SJSA1 (cell line): ENCODE results near the gene IL11RA. TPM values are rescaled to one million over a fixed set of nuclear protein-coding genes. Genes with fewer than 3 reads are reported as not detected.
A peak's percentile ranks its signal among the peaks of the same experiment; 100 is the strongest.

Experiments used
- DNase-seq, 2 experiments: peaks; one replicate each; pipeline ENCODE4 v3.0.0-alpha.2; 2015 to 2020; ENCODE audit warnings: low spot score in 2 of 2, low read depth in 1 of 2
- H3K27ac ChIP-seq: fragments of 250-450 bp; sonication (Bioruptor Pico); 2 replicates; pipeline ENCODE4 v1.5.1; 2020; ENCODE audit warnings: mild to moderate bottlenecking, moderate library complexity
- H3K27me3 ChIP-seq: fragments of 250-450 bp; sonication (Bioruptor Pico); replicated peaks from 2 replicates; pipeline ENCODE4 v1.5.1; 2020; ENCODE audit warnings: mild to moderate bottlenecking, moderate library complexity
- H3K36me3 ChIP-seq: fragments of 250-450 bp; sonication (Bioruptor Pico); 2 replicates; pipeline ENCODE4 v1.5.1; 2020; ENCODE audit warnings: mild to moderate bottlenecking
- H3K4me1 ChIP-seq: fragments of 250-450 bp; sonication (Bioruptor Pico); replicated peaks from 2 replicates; pipeline ENCODE4 v1.6.1; 2021; ENCODE audit warnings: mild to moderate bottlenecking
- H3K4me3 ChIP-seq: fragments of 250-450 bp; sonication (Bioruptor Pico); 2 replicates; pipeline ENCODE4 v1.5.1; 2020; ENCODE audit warnings: mild to moderate bottlenecking
- H3K9me3 ChIP-seq: fragments of 250-450 bp; sonication (Bioruptor Pico); replicated peaks from 2 replicates; pipeline ENCODE4 v1.5.1; 2020; ENCODE audit warnings: mild to moderate bottlenecking
- total RNA-seq: library from RNA; depleted of rRNA; stranded (reverse); fragments of >200 nt; shearing (Covaris generic); gene quantifications from 2 replicates; pipeline ENCODE4 v1.2.3, GENCODE V29; 2014

The IL11RA gene
- total RNA-seq, 1 experiment from 2014 or later = 16.4 TPM

GRCh38 chr9:34653151-34654072 lies 1.4 kb downstream of the IL11RA start:
- Histone ChIP-seq H3K36me3 (peaks cover 7% of the 10 kb centered on the region; the same call in 1 of the 2 replicates), H3K4me3 (no peak overlapping the region), H3K27me3 (no peaks in the 10 kb centered on the region), H3K27ac (no peak overlapping the region), H3K9me3 (no peaks in the 10 kb centered on the region), H3K4me1 (peaks cover 16% of the 10 kb centered on the region)
- no peak for DNase-seq

- no peak for DNase-seq
- no peak overlapping the region for H3K27ac ChIP-seq
- peaks cover 16% of the 10 kb centered on the region for H3K4me1 ChIP-seq
- no peaks in the 10 kb centered on the region for H3K27me3 ChIP-seq
- no peaks in the 10 kb centered on the region for H3K36me3 ChIP-seq
- H3K9me3 ChIP-seq = no peaks in the 10 kb centered on the region
- no peak overlapping the region for H3K4me3 ChIP-seq
These were observed 2.5 kb downstream of the IL11RA start for GRCh38 chr9:34654323-34655051.

GRCh38 chr9:34655394-34655793 lies 3.4 kb downstream of the IL11RA start:
- Histone ChIP-seq H3K27ac (no peak overlapping the region), H3K4me3 (no peak overlapping the region), H3K36me3 (no peaks in the 10 kb centered on the region), H3K27me3 (no peaks in the 10 kb centered on the region), H3K9me3 (no peaks in the 10 kb centered on the region), H3K4me1 (peaks cover 16% of the 10 kb centered on the region)
- DNase-seq = no peak

DNA sequence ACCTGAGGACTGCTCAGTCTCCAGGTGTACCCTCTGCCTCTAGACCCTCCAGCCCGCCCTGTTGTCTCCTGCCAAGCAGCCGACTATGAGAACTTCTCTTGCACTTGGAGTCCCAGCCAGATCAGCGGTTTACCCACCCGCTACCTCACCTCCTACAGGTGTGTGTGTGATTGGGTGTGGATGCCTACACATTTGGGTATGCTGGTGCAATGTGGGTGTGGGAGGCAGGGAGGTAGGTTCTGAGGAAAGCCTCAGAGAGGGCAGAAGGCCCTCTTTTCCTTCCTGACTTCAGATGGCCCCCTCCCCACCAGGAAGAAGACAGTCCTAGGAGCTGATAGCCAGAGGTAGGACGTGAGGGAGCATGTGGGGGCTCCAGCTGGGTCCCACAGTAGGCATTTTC lies 5.0 kb downstream of the IL11RA start:
- Histone ChIP-seq H3K27ac (no peak overlapping the region), H3K27me3 (no peaks in the 10 kb centered on the region)
- no peak for DNase-seq

GRCh38 chr9:34658461-34658860 lies 6.5 kb downstream of the IL11RA start:
- Histone ChIP-seq H3K36me3 (no peaks in the 10 kb centered on the region), H3K4me1 (peaks cover under 1% of the 10 kb centered on the region; the same call in 1 of the 2 replicates), H3K9me3 (no peaks in the 10 kb centered on the region), H3K27ac (no peak overlapping the region), H3K27me3 (no peaks in the 10 kb centered on the region), H3K4me3 (no peak overlapping the region)
- DNase-seq = no peak

More for the DNA sequence above, 5.0 kb downstream of the IL11RA start:
- Histone ChIP-seq H3K9me3 (no peaks in the 10 kb centered on the region), H3K4me3 (no peak overlapping the region), H3K36me3 (no peaks in the 10 kb centered on the region), H3K4me1 (peaks cover 13% of the 10 kb centered on the region)

- H3K27ac ChIP-seq = no peak overlapping the region
These were observed 7.7 kb downstream of the IL11RA start for GRCh38 chr9:34659592-34660253.

GRCh38 chr9:34662526-34663302 lies 10.7 kb downstream of the IL11RA start, which contains the start of gene CCL27:
Gene CCL27 (minus strand): TSS chr9:34662657. CDS start chr9:34662633, 24 bp downstream.
- no peak within 1 kb of the TSS for H3K4me3 ChIP-seq
- H3K27ac ChIP-seq = no peak within 1 kb of the TSS
- no peaks in the 10 kb centered on the region for H3K27me3 ChIP-seq
- no peaks in the 10 kb centered on the region for H3K9me3 ChIP-seq
- H3K4me1 ChIP-seq = peaks cover 4% of the 10 kb centered on the region; the same call in 1 of the 2 replicates
- no peaks in the 10 kb centered on the region for H3K36me3 ChIP-seq
- DNase-seq = no peak

More at GRCh38 chr9:34659592-34660253, 7.7 kb downstream of the IL11RA start:
- Histone ChIP-seq H3K36me3 (no peaks in the 10 kb centered on the region), H3K9me3 (no peaks in the 10 kb centered on the region), H3K27me3 (no peaks in the 10 kb centered on the region), H3K4me3 (no peak overlapping the region), H3K4me1 (no peaks in the 10 kb centered on the region; the same call in 1 of the 2 replicates)
- no peak for DNase-seq

- Histone ChIP-seq H3K36me3 (no peaks in the 10 kb centered on the region), H3K4me1 (peaks cover 4% of the 10 kb centered on the region; the same call in 1 of the 2 replicates), H3K27ac (no peak overlapping the region), H3K27me3 (no peaks in the 10 kb centered on the region), H3K9me3 (no peaks in the 10 kb centered on the region), H3K4me3 (no peak overlapping the region)
- no peak for DNase-seq
These were observed 11.3 kb downstream of the IL11RA start for GRCh38 chr9:34663303-34663605.

DNA sequence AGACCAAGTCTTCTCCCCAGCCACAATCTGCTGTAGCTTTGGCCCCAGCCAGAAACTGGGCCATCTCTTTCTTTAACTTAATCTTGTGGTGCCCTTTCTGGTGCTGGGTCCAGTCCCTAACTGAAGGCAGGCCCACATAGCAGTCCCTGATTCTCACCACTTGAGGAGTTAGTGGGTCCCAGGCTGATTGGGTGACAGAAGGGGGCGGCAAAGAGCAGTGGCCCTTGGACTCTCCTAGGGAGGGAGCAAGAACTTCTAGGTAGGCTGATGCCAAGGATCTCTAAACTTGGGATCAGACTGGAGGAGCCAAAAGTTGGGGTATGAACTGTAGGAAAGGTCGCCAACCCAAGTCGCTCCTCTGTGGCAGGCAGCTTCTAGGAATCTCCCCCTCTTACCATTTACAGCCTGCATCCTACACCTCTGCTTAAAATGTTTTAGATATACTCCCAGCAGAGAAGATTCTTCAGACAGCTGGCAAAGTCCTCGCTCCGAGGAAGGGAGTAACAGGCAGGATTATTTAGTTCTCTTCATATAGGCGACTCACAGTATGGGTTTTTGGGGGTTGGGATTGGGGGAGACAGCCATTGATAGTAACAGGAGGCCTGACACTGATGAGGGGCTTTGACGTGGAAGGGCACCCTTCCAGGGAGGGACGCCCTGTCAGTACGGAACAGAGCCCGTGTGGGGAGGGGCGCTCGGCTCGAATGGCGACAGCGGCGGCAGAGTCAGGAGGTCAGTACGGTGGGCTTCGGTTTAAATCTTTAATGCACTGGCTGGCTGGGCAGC lies 12.5 kb downstream of the IL11RA start:
- H3K4me1 ChIP-seq = peaks cover 4% of the 10 kb centered on the region; the same call in 1 of the 2 replicates
- peak; percentile 29 to 50 for DNase-seq
- no peak overlapping the region for H3K27ac ChIP-seq
- H3K4me3 ChIP-seq = peak overlapping the region; percentile 21; the same call in 1 of the 2 replicates
- H3K36me3 ChIP-seq = no peaks in the 10 kb centered on the region
- no peaks in the 10 kb centered on the region for H3K27me3 ChIP-seq
- H3K9me3 ChIP-seq = no peaks in the 10 kb centered on the region

DNA sequence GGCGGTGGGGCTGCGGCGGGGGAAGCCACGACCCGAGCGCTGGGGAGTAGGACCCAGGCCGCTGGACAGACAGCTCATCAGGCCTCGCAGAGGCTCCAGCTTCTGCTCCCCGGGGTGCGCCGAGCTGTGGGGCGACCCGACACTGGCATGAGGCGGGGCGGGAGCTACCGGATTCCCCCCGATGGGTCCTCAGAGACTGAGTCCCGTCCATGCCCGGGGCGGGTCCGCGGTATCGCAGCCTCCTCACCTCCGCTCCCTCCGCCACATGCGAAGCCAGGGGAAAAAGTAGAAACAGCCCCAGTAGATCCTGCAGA lies 13.0 kb downstream of the IL11RA start:
- H3K27me3 ChIP-seq = no peaks in the 10 kb centered on the region
- H3K9me3 ChIP-seq = no peaks in the 10 kb centered on the region
- no peak overlapping the region for H3K27ac ChIP-seq
- peak overlapping the region; percentile 21; the same call in 1 of the 2 replicates for H3K4me3 ChIP-seq
- H3K36me3 ChIP-seq = no peaks in the 10 kb centered on the region
- H3K4me1 ChIP-seq = peaks cover 4% of the 10 kb centered on the region; the same call in 1 of the 2 replicates
- DNase-seq = peak in 1 of 2 experiments; percentile 7

GRCh38 chr9:34665381-34666250 lies 13.6 kb downstream of the IL11RA start:
- H3K36me3 ChIP-seq = no peaks in the 10 kb centered on the region
- peak overlapping the region; percentile 95 for H3K27ac ChIP-seq
- H3K4me3 ChIP-seq = peak overlapping the region; percentile 68
- H3K9me3 ChIP-seq = no peaks in the 10 kb centered on the region
- peak; percentile 74 to 88 for DNase-seq
- H3K4me1 ChIP-seq = peaks cover 4% of the 10 kb centered on the region; the same call in 1 of the 2 replicates
- no peaks in the 10 kb centered on the region for H3K27me3 ChIP-seq
